ENCODE results near the gene PRKRIP1.

PRKRIP1 gene

DNA sequence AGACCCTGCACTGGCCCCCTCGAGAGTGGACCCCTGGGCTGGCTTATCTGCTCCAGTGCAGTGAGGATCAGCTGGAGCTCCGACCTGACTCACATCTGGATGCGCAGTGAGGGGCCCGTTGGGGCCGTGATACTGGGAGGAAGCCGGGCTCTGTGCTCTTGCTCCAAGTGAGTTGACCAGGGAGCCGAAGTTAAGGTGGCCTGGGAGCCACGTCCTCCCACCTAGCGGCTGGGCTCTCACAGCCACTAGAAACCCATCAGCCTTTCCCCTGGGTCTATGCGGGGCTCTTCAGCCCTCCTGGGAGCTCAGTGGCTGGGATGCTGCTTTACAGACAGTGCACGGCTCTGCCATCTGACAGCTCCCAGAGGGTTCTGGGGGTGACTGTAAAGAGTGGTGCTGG, 59.4 kb downstream of the PRKRIP1 start:
- no peak overlapping the region for H3K4me3 ChIP-seq (ENCODE audit: low read length)
- no peaks in the 10 kb centered on the region for H3K4me1 ChIP-seq (ENCODE audit: control insufficient read depth, insufficient read depth, low read length)
- no peak overlapping the region for H3K9ac ChIP-seq (ENCODE audit: low read length)
- H3K36me3 ChIP-seq (ENCODE audit: control insufficient read depth, insufficient read depth, low read length) = peaks cover 14% of the 10 kb centered on the region
- no peaks in the 10 kb centered on the region for H3K27me3 ChIP-seq (ENCODE audit: control insufficient read depth, insufficient read depth, low read length)
- no peak overlapping the region for H3K27ac ChIP-seq (ENCODE audit: low read depth, low read length)

GRCh38 chr7:102456327-102456726, 60.2 kb downstream of the PRKRIP1 start:
- H3K27me3 ChIP-seq (ENCODE audit: control insufficient read depth, insufficient read depth, low read length) = no peaks in the 10 kb centered on the region

GRCh38 chr7:102457352-102457924, 61.3 kb downstream of the PRKRIP1 start:
- peaks cover 14% of the 10 kb centered on the region for H3K36me3 ChIP-seq (ENCODE audit: control insufficient read depth, insufficient read depth, low read length)
- no peak overlapping the region for H3K4me3 ChIP-seq (ENCODE audit: low read length)
- no peaks in the 10 kb centered on the region for H3K27me3 ChIP-seq (ENCODE audit: control insufficient read depth, insufficient read depth, low read length)
- no peak overlapping the region for H3K9ac ChIP-seq (ENCODE audit: low read length)
- H3K27ac ChIP-seq (ENCODE audit: low read depth, low read length) = no peak overlapping the region
- H3K4me1 ChIP-seq (ENCODE audit: control insufficient read depth, insufficient read depth, low read length) = no peaks in the 10 kb centered on the region

More at GRCh38 chr7:102456327-102456726, 60.2 kb downstream of the PRKRIP1 start:
- H3K9ac ChIP-seq (ENCODE audit: low read length) = no peak overlapping the region
- H3K36me3 ChIP-seq (ENCODE audit: control insufficient read depth, insufficient read depth, low read length) = peaks cover 14% of the 10 kb centered on the region
- no peak overlapping the region for H3K27ac ChIP-seq (ENCODE audit: low read depth, low read length)
- no peaks in the 10 kb centered on the region for H3K4me1 ChIP-seq (ENCODE audit: control insufficient read depth, insufficient read depth, low read length)
- no peak overlapping the region for H3K4me3 ChIP-seq (ENCODE audit: low read length)

GRCh38 chr7:102459221-102459844, 63.2 kb downstream of the PRKRIP1 start:
- Histone ChIP-seq H3K27me3 (ENCODE audit: control insufficient read depth, insufficient read depth, low read length) (no peaks in the 10 kb centered on the region), H3K36me3 (ENCODE audit: control insufficient read depth, insufficient read depth, low read length) (peaks cover 14% of the 10 kb centered on the region), H3K4me3 (ENCODE audit: low read length) (no peak overlapping the region), H3K27ac (ENCODE audit: low read depth, low read length) (no peak overlapping the region), H3K4me1 (ENCODE audit: control insufficient read depth, insufficient read depth, low read length) (peaks cover 5% of the 10 kb centered on the region), H3K9ac (ENCODE audit: low read length) (no peak overlapping the region)

DNA sequence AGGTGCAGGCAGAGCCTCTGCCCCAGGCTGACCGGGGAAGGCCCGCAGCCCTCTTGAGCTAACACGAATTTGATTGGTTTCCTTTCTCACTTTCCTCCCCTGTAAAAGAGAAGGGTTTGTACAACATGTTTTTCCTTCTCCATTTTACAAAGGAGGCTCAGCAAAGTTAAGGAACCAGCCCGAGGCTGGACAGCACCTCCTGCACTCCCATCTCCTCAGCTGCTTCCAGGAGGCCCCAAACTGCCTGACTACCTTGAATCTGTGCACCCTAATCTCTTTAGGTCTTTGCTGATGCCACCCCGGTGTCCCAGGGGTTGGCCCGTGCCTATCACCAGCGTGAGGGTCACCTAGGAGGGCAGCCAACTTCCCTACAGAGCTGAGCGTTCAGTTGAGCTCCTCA, 64.3 kb downstream of the PRKRIP1 start:
- no peak overlapping the region for H3K27ac ChIP-seq (ENCODE audit: low read depth, low read length)
- no peak overlapping the region for H3K9ac ChIP-seq (ENCODE audit: low read length)
- no peak overlapping the region for H3K4me3 ChIP-seq (ENCODE audit: low read length)
- H3K36me3 ChIP-seq (ENCODE audit: control insufficient read depth, insufficient read depth, low read length) = peaks cover 14% of the 10 kb centered on the region
- H3K4me1 ChIP-seq (ENCODE audit: control insufficient read depth, insufficient read depth, low read length) = peaks cover 5% of the 10 kb centered on the region
- H3K27me3 ChIP-seq (ENCODE audit: control insufficient read depth, insufficient read depth, low read length) = no peaks in the 10 kb centered on the region

- peak overlapping the region; percentile 41 for H3K27ac ChIP-seq (ENCODE audit: low read depth, low read length)
- H3K36me3 ChIP-seq (ENCODE audit: control insufficient read depth, insufficient read depth, low read length) = peaks cover 3% of the 10 kb centered on the region
- peaks cover 12% of the 10 kb centered on the region for H3K4me1 ChIP-seq (ENCODE audit: control insufficient read depth, insufficient read depth, low read length)
- H3K9ac ChIP-seq (ENCODE audit: low read length) = peak overlapping the region; percentile 75
- H3K4me3 ChIP-seq (ENCODE audit: low read length) = peak overlapping the region; percentile 82
- H3K27me3 ChIP-seq (ENCODE audit: control insufficient read depth, insufficient read depth, low read length) = no peaks in the 10 kb centered on the region
Measured at GRCh38 chr7:102463841-102464576, 67.8 kb downstream of the PRKRIP1 start.

DNA sequence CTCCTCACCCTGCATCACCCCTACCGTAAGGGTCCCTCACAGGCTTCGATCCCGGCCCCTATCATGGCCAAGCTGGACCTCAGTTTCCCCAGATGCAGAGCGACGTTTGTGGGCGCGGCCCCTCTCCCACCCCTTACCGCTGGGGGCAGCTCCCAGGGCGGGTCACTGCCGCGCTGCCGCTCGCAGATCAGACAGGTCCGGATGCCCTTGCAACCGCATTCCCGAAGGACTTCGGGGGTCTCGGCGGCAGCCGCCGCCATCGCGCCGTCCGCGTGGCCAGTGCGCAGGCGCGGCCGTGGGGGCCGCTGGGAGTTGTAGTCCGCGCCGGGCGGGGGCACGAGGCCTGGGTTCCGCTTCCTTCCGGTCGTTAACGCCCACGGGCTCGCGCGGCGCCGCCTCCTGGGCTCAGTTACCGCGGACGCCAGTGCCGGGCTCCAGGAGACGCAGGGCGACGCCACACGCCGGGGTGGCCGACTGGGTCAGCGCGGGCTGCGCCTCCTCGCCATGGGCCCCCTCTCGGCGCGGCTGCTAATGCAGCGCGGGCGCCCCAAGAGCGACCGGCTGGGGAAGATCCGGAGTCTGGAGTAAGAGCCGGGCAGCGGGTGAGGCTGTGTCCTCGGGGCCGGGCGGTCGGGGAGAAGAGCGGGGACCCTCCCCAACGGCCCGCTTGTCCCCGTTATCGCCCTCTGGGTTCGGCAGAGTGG, 68.6 kb downstream of the PRKRIP1 start, which contains the start of the genes ALKBH4 and LRWD1:
Gene ALKBH4, minus strand, starts transcription at position 287 of the 704 bp plus-strand sequence. Its CDS starts 27 bp downstream, at position 260.
Gene LRWD1, plus strand, starts transcription at position 408 of the 704 bp plus-strand sequence. Its CDS starts 97 bp downstream, at position 505.
- H3K4me3 ChIP-seq (ENCODE audit: low read length) = peak within 1 kb of the TSS; percentile 82
- H3K27me3 ChIP-seq (ENCODE audit: control insufficient read depth, insufficient read depth, low read length) = no peaks in the 10 kb centered on the region
- peaks cover 3% of the 10 kb centered on the region for H3K36me3 ChIP-seq (ENCODE audit: control insufficient read depth, insufficient read depth, low read length)
- peaks cover 12% of the 10 kb centered on the region for H3K4me1 ChIP-seq (ENCODE audit: control insufficient read depth, insufficient read depth, low read length)
- peak within 1 kb of the TSS; percentile 41 for H3K27ac ChIP-seq (ENCODE audit: low read depth, low read length)
- H3K9ac ChIP-seq (ENCODE audit: low read length) = peak within 1 kb of the TSS; percentile 75

- H3K27ac ChIP-seq (ENCODE audit: low read depth, low read length) = no peak overlapping the region
- H3K4me1 ChIP-seq (ENCODE audit: control insufficient read depth, insufficient read depth, low read length) = peaks cover 12% of the 10 kb centered on the region
- H3K36me3 ChIP-seq (ENCODE audit: control insufficient read depth, insufficient read depth, low read length) = no peaks in the 10 kb centered on the region
- H3K4me3 ChIP-seq (ENCODE audit: low read length) = peak overlapping the region; percentile 82
- no peak overlapping the region for H3K9ac ChIP-seq (ENCODE audit: low read length)
- no peaks in the 10 kb centered on the region for H3K27me3 ChIP-seq (ENCODE audit: control insufficient read depth, insufficient read depth, low read length)
Measured at GRCh38 chr7:102466097-102466496, 69.9 kb downstream of the PRKRIP1 start.

GRCh38 chr7:102467581-102468477, 71.7 kb downstream of the PRKRIP1 start:
- Histone ChIP-seq H3K4me3 (ENCODE audit: low read length) (no peak overlapping the region), H3K4me1 (ENCODE audit: control insufficient read depth, insufficient read depth, low read length) (peaks cover 12% of the 10 kb centered on the region), H3K27me3 (ENCODE audit: control insufficient read depth, insufficient read depth, low read length) (no peaks in the 10 kb centered on the region)

GRCh38 chr7:102468478-102469350, 72.6 kb downstream of the PRKRIP1 start:
- H3K4me1 ChIP-seq (ENCODE audit: control insufficient read depth, insufficient read depth, low read length) = peaks cover 9% of the 10 kb centered on the region

More at GRCh38 chr7:102467581-102468477, 71.7 kb downstream of the PRKRIP1 start:
- Histone ChIP-seq H3K36me3 (ENCODE audit: control insufficient read depth, insufficient read depth, low read length) (peaks cover 4% of the 10 kb centered on the region), H3K9ac (ENCODE audit: low read length) (no peak overlapping the region), H3K27ac (ENCODE audit: low read depth, low read length) (no peak overlapping the region)

More at GRCh38 chr7:102468478-102469350, 72.6 kb downstream of the PRKRIP1 start:
- no peak overlapping the region for H3K4me3 ChIP-seq (ENCODE audit: low read length)
- H3K27me3 ChIP-seq (ENCODE audit: control insufficient read depth, insufficient read depth, low read length) = no peaks in the 10 kb centered on the region
- H3K9ac ChIP-seq (ENCODE audit: low read length) = no peak overlapping the region
- peaks cover 4% of the 10 kb centered on the region for H3K36me3 ChIP-seq (ENCODE audit: control insufficient read depth, insufficient read depth, low read length)
- no peak overlapping the region for H3K27ac ChIP-seq (ENCODE audit: low read depth, low read length)

Data from rectal smooth muscle tissue (tissue), 1 donor.